Measurements from ENCODE around the gene SPAG7.
A peak's percentile ranks its signal among the peaks of the same experiment; 100 is the strongest.

Gene SPAG7

GRCh38 chr17:4967539-4968485 lies at the start of gene SPAG7:
TSS of gene SPAG7 (minus strand) at chr17:4967817. CDS start at chr17:4967804, 13 bp downstream.
- DNase-seq, result peak; percentile 94

DNA sequence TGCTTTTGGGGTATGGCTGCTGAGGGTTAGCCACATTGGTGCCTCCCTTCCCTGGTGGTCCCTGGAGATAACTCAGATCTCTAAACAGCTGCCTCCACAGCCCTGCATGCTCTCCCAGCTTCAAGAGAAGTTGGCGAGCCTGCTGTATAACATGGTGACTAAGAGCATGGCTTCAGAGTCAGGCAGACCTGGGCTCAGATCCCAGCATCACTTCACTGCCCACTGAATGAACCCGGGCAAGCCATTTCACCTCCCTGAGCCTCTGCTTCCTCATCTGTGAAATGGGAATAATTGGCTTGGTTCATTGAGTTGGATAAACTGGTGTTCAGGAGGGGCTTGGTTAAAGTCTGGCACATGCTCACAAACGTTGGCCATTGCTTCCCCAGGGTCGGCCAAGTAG lies 46.7 kb upstream of the SPAG7 start:
- DNase-seq, result no peak

DNA sequence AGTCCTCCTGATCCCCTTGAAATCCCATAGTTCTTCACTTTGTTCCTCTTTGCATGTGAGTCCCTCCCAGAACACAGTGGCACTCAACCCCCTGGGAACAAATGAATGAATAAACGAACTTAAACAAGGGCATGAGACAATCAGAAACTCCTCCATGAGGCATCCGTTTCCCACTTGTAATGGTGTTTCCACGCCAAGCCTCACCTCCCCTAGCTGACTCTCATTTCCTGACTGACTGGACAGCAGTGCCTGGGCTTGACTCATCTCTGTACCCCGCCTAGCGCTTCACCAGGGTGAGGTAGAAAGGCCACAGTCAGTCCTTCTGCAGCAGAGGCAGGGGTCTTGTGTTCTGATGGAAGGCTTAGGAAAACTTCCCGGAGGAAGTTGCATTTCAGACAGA lies 44.3 kb upstream of the SPAG7 start:
- peak; percentile 61 for DNase-seq

GRCh38 chr17:5003214-5003867 lies 35.7 kb upstream of the SPAG7 start:
- no peak for DNase-seq

GRCh38 chr17:5002121-5002788 lies 34.6 kb upstream of the SPAG7 start:
- no peak for DNase-seq

DNA sequence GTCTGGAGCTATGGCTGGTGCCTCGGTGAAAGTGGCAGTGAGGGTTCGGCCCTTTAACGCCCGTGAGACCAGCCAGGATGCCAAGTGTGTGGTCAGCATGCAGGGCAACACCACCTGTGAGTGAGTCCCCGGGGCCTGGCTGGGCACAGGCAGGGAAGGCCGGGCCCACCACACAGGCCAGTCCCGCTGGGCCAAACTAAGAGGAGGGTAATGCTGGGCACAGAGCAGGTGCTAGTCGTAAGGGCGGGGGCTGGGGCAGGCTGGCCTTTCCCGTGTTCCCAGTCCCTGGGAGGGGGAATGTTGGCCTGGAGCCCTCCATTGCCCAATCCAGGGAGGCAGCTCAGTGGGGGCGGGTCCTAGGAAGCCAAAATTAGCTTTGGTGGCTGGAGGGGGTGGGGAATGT lies 32.6 kb upstream of the SPAG7 start:
- DNase-seq, result no peak

DNA sequence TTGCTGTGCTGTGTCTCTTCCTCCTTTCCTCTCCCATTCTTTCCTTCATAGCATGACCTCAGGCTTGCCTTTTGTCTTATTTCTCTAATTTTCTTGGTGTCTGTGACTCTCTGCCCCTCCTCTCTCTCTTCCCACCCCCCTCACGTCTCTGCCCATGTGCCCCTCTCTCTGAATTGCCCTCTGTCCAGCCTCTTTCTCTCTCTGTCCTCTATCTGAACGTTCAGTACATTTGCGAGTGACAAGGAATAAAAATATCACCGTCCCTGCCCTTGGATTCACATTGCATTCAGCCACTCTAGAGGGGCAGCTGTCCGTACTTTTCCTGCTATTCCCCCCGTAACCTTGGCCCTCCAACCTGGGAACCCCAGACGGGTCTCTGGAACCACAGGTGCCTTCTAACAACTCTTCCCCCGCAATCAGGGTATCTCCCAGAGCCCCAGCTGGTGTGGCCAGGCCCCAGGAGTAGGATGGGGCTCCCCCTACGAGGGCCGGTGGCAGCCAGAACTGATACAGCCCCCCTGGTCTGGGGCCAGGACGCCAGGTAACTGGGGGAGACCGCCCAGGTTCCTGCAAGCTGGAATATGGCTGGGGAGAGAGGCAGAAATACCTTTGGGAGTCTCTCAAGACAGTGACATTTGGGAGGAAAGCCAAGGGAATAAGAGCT lies 31.9 kb upstream of the SPAG7 start:
- no peak for DNase-seq

GRCh38 chr17:4998732-4999429 lies 31.3 kb upstream of the SPAG7 start:
- no peak for DNase-seq

- peak; percentile 13 for DNase-seq
Measured at GRCh38 chr17:4998027-4998731, 30.6 kb upstream of the SPAG7 start.

- peak; percentile 88 for DNase-seq
Measured at GRCh38 chr17:4997302-4998026, 29.8 kb upstream of the SPAG7 start, which contains the start of the genes INCA1 and KIF1C. TSS of gene INCA1 (minus strand) at chr17:4997522. CDS start at chr17:4994437, 3,085 bp downstream. TSS of gene KIF1C (plus strand) at chr17:4997950. CDS start at chr17:5000247, 2,297 bp downstream.

- DNase-seq, result no peak
Measured at GRCh38 chr17:4994081-4994595, 26.5 kb upstream of the SPAG7 start.

GRCh38 chr17:4987767-4988567 lies 20.4 kb upstream of the SPAG7 start:
- DNase-seq, result no peak

- DNase-seq, result peak; percentile 81
Measured at GRCh38 chr17:4986951-4987766, 19.5 kb upstream of the SPAG7 start, which contains the start of gene CAMTA2. TSS of gene CAMTA2 (minus strand) at chr17:4987675. CDS start at chr17:4986222, 1,453 bp downstream.

- no peak for DNase-seq
Measured at GRCh38 chr17:4986403-4986802, 18.8 kb upstream of the SPAG7 start.

DNA sequence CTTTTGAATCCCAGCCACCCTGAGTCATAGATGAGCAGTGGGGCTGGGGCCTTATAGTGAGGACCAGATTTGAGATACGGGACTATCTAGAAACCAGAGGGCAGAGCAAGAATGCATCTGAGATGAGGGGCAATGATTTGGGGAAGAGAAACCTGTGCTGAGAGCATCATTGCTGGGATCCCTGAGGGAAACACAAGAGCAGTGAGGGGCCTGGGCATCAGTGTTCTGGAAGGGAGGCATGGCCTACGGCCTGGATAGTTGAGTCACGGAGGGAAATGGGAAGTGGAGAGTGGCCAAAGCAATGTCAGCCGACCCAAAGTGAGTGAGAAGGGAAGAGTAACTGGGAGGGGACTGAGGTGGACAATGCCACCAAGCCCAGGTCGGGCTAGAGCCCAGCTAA lies 14.7 kb upstream of the SPAG7 start:
- no peak for DNase-seq

DNA sequence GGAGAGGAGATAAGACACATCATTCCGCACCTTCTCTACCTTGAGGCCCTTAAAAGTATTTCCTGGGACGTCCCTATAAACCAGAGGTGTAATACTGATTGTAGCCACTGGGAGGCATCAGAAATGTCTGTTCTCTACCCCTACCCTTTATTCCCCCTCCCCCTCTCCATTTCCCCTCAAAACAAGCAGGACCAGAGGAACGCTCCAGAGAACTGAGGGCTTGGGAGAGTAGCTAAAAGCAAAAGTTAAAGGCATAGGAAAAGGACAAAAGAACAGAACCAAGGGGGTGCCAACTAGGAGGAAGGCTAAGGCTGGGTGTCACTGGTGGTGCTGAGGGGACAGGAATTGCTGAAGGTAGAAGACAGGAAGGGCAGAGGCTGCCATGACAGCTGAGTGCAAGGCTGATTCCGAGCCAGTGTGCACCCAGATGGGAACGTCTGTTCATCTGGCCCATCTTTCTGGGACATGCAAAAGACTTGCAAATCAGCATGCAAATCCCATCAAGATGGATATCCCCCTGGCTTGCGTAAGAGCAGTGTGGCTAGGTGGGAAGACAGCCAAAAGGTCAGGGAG lies 13.1 kb upstream of the SPAG7 start:
- no peak for DNase-seq

GRCh38 chr17:4978726-4979125 lies 11.1 kb upstream of the SPAG7 start:
- no peak for DNase-seq

- no peak for DNase-seq
Measured at GRCh38 chr17:4974115-4974670, 6.6 kb upstream of the SPAG7 start.

Data from stimulated activated CD4-positive, alpha-beta T cell treated with anti-CD3 and anti-CD28 coated beads, Interleukin-1b, Interleukin-23, amount 100 ng/mL, for 48 hours (primary cell).